Glomerular endothelial cell (primary cell): ENCODE measurements around the gene FABP2. TPM values are rescaled to one million over a fixed set of nuclear protein-coding genes. Genes with fewer than 3 reads are reported as not detected.
"Not testable (repeated sequence)": the region's sequence is repeated elsewhere in the genome, so short reads cannot be mapped to it uniquely, and the experiment has no call there.

Experiments
- DNase-seq: peaks from one replicate; pipeline ENCODE4 v3.0.0-alpha.2; 2011; ENCODE audit warnings: low read depth, low spot score; ENCODE audit errors: extremely low read depth
- total RNA-seq: library from RNA; depleted of rRNA; stranded (reverse); fragments of >200 nt; gene quantifications from 2 replicates; pipeline ENCODE4 v1.2.3, GENCODE V29; 2015

Gene FABP2
- not detected in 2 replicates for total RNA-seq

DNA sequence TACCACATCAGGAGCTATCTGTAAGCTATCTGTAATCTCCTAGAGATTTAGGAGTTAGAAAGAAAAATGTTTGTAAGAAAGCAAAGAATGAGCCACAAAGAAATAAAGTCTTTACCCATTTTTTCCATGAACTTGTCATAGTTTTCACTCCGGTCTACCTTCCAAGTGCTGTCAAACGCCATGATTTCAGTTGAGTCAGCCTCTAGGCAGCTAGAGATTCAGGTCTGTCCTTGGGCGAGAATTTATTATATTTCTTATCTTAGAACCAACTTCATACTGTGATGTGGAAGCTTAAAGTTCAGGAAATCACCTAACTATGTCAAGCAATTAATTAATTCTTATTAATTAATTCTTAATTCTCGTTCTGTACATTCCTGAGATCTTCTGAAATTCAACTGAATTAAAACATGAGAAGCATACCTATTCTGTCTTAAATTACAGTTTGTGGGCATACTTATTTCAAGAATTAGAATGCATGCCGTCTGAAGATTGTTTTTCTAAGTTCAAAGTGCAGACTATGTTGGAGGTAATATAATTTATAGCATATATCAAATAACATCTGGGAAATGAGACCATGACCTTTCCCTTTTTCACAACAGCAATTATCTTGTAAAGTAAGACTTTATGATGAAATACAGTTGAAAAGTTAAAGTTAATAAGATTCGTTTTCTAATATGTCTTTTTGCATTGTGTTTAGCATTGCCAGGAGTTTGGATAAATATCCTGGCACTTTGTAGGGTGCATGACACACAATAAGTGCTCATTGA, at the start of gene FABP2:
TSS of gene FABP2 (minus strand) at position 218 of the 767 bp plus-strand sequence. CDS start at position 182, 36 bp downstream.
- DNase-seq, result no peak

DNA sequence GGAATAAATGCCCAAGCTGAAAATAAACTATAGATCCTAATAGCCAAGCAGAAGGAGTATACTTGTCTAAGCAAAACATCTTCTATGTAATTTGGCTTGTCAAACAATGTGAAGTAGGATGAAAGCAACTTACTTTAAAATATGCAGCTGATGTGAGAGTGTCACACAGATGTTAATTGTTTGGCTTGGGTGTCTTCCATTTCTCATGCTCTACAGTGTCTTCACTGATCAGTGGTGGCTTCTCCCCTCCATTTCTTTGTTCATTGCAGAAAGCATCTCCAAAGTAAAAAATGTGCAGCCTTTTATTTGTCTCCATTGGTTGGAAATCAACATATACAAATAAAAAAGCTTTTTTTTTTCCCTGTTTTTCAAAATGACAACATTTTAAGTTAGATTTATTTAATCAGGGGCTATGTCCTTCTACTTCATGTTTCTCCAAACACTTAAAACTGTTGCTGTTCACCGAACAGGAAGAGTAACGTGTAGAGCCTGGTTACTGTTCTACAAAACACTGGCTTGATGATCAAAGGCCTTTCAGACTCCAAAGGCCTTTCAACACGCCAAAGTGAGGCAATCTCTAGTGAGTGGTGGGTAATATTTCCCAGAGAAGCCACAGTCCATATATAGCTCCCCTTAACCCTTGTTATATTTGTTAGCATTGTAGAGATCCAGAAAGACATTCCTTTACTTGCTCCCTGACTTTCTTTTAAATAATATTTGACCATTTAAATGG, 49.2 kb upstream of the FABP2 start:
- not testable (repeated sequence) for DNase-seq

DNA sequence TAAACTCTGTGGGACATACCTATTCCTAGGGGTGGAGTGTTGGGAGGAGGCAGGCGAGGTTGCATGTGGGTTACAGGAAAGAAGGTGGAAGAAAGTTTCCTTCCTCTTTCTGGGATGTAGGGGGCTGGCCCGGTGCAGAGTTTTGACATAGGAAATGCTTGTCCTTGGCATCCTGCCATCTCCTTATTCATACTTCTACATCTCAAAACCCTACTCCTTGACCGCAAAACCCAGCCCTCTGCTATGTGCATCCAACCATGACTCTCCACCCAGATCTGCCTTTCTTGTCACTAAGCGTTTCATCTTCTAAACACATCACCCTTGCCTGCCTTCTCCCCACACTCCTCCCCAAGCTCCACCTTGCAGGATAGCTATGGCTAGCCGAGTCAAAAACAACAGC, 48.5 kb upstream of the FABP2 start:
- peak; percentile 5 for DNase-seq

DNA sequence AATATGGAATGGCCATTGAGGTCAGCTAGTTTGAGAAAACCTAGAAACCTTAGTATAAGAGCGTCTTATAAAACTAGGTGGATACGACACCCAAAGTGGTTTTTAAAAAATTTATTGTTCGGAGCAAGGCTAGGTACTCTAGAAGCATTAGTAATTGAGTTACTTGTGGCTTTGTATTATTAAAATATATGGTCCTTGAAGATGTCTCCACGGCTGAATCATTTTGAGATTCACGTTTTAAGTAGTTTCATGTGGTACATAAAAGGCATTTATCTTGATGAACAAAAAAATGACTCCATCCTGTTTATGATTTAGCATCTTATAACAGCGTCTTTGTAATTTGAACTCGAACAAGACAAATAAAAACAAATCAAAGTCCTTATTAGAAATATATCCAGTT, 44.9 kb upstream of the FABP2 start:
- DNase-seq, result not testable (repeated sequence)

DNA sequence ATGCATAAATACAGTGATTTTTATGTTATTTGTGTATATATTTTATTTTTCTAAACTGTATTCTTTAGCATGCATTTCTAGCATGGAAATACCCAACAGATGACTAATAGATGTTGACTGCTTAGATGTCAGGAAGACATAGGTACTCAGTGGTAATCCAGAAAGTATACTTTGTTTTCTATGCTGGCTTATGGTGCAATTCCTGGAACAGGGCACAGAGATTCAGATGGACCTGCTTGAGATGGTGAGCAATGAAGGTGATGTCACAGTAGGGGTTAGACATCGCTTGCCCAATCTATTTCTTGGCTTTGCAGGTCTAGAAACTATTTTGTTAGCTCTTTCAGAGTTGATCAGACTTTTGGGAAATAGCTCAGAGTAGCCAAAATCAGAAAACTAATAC, 42.3 kb upstream of the FABP2 start:
- DNase-seq, result not testable (repeated sequence)

DNA sequence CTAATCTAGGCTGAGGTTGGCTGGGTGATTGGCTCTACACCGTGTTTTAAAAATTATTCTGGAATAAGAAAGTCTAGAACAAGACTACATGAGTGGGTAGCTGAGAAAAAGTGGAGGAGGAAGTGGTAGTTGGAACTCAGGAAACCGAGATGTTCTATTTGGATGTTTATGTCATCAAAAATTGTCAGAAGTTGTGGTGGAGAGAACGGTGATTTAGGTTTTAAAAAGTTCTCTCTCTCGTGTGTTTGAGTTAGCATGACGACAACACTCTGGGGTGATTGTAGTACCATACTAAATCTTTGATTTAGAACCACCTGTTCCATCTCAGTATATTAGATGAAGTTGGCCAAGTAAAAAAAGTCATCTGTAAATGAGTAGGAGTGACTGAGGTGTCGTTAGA, 41.4 kb upstream of the FABP2 start:
- DNase-seq, result not testable (repeated sequence)

DNA sequence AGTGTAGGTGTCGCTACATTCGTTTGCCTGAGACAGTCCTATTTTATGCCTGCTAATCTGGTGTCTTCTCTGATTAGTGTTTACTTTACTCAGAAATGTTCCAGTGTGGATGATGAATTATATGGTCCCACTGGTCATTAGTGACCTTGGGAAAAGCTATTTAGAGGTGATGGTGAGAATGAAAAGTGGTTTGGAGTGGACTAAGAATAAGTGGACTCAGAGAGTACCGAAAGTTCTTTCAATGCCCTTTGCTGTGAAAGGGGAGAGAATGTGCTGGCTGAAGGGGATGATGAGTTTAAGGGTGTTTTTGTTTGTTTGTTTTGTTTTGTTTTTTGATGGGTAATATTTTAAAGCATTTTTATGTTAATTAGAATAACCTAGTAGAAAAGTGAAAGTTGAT, 40.5 kb upstream of the FABP2 start:
- DNase-seq, result not testable (repeated sequence)

DNA sequence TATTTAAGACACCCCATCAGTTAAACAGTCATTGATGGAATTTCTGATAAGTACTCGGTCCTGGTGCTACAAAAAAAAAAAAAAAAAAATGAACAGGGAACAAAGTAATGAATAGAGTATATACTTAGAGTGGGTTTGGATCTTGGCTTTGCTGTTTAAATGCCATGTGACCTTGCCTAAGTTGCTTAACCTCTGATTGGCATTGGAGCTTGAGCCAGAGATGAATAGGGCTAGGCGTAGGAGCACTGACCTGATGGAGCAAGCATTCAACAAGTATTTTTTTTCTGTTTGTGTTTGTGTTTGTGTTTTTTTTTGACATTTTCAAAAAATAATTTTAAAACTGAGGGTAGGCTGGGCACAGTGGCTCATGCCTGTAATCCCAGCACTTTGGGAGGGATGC, 37.9 kb upstream of the FABP2 start:
- DNase-seq, result not testable (repeated sequence)

DNA sequence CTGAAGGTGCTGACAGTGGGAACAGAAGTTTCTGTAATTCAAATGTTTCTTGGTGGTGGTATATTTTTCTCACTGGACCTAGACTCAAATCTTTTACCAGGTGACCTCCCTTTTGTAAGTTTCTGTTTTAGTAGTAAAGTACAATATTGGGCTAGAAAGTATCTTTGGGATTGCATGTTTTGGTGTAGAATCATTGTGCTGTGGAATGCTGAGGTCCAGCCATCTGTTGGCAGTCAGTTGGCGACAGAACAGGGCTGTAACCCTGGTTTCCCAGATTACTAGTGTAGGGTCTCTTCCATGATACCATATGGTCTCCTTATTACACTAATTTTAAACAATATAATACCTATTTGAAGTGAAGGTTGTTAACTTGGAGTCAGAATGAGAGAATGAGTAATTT, 34.9 kb upstream of the FABP2 start:
- DNase-seq, result not testable (repeated sequence)

DNA sequence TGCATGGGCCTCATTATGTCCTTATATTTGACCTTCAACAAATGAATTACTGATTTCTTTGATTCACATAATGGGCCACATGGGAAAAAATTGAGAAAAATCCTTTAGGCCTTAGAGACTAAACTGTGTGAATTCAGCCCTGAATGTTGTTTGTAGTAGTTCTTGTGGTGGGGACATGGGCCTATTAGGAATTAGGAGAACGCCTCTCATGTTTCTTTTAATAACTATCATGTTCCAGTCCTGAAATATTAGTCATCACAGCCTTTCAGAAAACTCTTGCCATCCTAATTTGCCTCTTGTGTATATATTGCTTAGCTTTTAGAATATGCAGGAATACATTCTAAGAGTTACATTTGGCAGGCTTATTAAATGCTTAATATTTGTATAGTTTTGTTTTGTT, 34.1 kb upstream of the FABP2 start:
- not testable (repeated sequence) for DNase-seq

DNA sequence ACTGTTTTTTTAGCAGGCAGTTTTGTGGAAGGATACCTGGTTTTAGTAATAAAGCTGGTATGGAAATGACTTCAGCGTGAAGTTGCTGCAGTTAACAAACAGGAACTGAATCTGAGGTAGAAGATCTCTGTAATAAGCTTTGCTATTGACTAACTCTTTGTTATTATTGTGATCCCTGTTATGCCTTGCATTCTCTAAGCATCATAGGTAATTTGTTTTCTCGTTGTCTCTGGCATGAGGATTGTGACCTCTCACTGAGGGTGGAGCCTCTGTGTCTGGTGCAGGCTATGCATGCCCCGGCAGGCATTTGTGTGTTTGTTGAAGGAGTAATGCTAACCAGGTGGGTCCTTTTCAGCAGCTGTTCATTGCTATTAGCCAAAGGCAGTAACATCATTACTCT, 31.4 kb upstream of the FABP2 start:
- not testable (repeated sequence) for DNase-seq

DNA sequence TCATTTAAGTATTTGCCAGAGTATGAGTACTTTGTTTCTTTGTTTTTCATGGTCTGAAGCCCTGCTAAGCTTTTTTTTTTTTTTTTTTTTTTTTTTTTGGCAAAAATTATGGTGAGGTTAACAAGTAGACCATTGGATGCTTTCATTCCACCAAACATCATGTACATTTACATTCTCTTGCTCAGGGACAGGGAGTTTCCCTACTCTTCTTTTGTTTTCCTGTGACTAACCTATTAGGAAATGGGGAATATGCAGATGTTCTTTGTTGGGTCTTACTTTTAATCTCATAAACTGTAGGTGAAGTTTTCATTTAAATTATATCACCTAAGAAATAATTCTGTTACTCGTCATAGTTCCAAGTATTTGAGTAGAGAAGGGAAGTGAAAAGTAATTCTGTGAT, 26.2 kb upstream of the FABP2 start:
- not testable (repeated sequence) for DNase-seq

DNA sequence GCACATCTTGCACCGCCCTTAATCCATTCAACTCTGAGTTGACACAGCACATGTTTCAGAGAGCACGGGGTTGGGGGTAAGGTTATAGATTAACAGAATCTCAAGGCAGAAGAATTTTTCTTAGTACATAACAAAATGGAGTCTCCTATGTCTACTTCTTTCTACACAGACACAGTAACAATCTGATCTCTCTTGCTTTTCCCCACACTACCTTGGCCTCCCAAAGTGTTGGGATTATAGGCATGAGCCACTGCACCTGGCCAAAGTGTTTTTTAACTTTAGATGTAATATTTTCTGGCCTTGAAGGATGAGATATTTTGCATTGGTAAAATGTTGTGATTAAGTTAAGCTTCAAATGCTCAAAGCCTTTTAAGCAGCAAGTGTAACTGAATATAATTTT, 21.4 kb upstream of the FABP2 start:
- DNase-seq, result not testable (repeated sequence)

DNA sequence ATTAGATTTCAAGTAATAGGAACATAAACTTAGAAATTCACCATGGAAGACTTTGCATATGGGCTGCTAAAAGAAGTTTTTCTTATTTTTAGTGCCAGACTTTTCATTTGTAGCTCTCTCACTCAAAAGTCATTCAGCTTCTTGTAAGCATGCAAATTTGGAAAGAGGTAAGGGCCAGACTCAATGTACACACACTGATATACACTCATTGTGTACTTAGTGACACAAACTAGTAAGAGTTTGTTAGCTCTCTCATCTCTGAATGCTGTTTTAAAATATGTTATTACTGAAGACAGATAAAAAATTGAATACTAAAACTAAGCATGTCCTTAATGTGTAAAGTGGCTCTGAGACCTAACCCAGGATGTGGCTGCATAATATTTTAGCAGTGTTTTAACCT, 18.0 kb upstream of the FABP2 start:
- not testable (repeated sequence) for DNase-seq

DNA sequence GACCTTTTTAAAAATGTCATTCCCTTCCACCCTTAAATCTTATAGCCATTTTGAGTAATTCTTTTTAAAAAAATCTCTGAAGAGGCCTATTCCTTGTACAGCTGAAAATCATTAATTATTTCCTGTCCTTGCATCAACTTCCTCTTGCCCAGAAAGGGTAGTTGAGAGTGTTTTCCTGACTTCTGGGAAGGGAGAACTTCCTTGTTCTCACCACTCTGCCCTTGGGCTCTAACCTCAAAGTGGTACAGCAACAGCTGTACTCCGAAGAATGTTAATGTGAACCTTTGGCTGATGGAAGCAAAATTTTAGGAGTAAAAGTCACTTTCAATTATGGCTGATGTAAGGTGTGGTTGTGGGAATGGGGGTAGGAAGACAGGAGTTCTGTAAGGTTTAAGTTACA, 15.1 kb upstream of the FABP2 start:
- DNase-seq, result no peak

DNA sequence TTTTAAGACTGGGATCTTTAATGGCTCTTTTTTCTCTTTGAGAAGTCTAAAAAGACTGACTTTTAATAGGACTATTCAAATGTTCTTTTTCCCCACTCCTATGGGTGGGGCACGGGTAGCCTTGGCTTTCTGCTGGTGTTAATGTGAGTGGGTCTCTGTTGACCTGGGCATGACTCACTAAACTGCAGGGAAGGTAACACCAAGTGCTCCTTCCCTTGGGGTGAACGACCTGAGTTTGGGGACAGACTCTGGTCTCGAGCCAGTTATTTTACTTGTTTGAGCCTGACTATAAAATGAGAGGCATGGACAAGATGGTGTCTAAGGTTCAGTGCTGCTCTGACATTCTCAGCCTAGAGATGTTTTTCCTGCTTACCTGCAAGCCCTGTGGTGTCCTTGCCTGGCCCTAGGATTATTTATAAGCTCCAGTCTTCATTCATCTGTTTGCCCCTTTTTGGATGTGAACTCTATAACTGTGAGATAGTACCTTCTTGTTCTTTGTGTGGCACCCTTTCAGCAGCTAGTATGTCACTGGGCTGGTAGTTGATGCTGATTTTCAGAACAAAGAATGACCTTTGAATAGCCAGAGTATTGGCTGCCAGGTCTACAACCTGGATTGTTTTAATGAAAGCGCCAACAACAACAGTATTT, 14.5 kb upstream of the FABP2 start:
- DNase-seq, result not testable (repeated sequence)

DNA sequence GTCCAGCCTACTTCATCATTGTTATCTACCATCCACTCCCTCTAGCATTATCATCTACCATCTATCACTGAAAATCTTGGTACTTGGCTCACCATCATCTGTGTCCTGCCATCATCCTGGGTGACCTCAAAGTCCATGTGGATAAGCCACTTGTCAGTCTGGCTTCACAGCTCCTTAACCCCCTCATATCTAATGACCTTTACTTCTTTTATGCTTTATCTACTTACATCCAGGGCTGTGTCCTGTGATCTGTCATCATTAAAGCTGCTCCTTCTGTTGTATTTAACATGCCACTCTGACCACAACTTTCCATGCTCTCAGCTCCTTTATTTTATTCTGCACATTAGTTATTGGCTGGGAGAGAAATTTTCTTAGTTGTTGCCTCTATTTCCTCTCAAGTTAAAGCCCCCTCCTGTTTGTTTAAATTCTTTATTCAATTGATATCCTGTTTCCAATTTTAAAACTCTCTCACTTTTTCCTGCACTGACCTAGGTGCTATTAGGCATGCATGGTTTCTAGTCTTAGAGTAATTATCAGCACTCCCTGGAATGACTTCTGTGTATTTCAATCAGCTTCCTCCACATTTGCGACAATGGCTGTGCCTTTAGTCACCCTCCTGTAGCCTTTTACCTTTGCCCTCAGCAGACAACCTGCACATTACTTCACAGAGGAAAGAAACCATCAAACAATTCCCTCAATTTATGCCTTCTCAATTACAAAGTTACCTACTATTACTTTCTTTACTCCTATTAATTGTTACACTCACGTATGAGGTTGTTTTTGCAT, 8.1 kb upstream of the FABP2 start:
- DNase-seq, result no peak

DNA sequence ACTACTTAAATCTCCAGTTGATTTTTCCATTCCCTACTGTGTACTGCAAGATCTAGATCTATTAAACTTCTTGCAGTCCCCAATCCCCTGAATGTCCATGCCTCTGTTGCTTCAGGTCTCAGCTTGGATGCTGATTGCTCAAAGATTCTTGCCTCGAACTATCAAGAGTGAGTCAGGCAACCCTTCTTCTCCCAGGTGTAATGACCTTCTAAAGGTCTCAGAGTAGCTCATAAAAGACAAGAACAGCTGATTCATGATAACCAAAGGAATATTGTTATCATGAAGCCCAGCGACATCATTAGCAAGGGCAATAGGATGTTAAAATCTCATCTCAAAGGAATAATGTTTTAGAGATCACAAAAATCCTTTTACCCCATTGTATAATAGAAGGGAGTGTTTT, 6.8 kb upstream of the FABP2 start:
- DNase-seq, result no peak

DNA sequence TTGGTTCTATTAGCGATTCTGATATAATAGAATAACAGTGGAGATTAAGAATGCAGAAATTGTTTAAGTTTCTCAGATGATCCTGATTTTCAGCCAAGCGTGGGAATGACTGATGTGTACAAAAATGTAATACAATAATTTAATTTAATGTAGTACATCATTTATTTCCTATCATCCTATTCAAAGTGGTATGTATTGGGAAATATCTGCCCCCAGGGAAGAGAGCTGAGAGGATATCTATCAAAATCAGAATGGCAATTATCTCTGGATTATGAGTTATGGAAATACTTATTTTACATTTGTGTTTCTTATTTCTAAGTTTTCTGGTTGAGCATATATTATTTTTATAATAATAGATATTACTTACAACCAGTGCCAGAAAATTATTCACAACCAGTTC, 3.9 kb downstream of the FABP2 start:
- no peak for DNase-seq

DNA sequence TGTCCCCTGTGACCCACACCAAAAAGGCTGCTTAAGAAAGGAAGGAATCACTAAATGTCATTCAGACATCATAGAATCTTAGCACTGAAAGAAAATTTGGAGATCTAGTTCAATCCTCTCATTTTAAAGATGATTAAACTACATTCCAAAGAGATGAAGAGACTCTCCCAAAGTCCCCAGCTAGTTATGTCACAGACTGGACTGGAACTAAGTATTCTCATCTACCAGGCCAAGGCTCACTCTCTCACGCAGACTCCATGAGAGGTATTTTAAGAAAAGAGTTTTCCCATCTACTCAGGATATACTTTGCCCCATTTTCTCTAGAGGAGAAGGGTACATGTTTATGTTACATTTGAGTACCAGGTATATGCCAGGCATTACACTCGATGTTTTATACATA, 6.9 kb downstream of the FABP2 start:
- DNase-seq, result no peak

DNA sequence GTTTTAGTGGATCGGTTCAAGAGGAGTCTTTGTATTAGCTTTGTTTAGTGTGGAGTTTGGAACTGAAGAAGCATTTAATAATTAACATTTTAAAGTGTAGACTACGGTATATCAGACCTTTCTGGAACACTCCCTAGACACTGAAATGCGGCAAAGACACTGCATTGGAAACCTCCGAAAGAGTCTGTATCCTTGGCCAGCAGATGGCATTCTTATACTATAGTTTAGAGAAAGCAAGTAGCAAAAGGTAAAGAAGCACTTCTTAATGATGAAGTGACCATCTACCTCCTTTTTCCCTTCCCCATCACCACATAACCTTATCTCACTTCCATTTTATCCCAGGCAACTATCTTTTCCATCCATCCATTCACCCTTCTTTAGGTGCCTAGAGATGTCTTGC, 7.6 kb downstream of the FABP2 start:
- peak; percentile 20 for DNase-seq
